Inferior parietal cortex (tissue), 1 donor: ENCODE results near the gene KDM4C.

Experiments
- DNase-seq: peaks from one replicate; pipeline ENCODE4 v3.0.0-alpha.2; 2016; ENCODE audit errors: extremely low spot score

Gene KDM4C

GRCh38 chr9:7139886-7140285, 382.1 kb downstream of the KDM4C start:
- DNase-seq: no peak

DNA sequence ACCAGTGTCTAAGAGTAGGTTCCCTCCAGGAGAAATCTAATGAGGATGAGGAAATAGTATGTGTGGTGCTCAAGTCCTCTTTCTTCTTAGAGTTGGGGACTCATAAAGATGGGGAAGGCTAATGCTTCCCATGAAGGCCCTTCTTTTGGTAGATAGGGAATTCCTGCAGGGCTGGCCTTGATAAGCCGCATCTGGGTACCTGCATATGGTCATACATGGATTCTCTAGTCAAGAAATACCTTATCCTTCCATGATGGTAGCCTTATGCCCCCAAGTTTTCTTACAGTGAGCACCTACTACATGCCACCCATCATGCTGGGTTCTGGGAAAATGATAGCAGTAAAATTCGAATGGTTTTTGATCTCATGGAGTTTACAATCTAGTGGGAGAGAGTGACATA, 382.6 kb downstream of the KDM4C start:
- no peak for DNase-seq

DNA sequence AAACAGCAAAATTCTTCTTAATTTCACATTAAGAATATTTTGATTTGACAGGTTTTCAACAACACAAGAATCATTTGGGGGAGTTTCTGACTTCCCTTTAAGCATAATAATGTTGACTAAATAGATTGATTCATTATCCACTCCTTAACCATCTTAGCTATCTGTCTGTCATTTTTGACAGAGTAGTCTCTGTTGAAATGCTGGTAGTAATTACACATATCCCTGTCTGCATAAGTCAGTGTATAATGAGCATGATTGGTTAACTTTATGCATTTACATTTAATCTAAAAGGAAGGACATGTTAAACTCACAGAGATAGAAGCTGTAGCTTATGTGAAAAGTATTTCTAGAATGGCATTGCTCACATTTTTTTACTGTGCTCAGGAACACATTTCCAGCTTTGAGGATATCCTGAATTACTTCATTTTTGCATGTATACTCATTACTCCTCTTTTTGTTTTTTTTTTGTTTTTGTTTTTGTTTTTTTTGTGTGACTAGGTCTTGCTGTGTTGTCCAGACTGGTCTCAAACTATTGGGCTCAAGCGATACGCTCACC, 385.9 kb downstream of the KDM4C start:
- DNase-seq: no peak

DNA sequence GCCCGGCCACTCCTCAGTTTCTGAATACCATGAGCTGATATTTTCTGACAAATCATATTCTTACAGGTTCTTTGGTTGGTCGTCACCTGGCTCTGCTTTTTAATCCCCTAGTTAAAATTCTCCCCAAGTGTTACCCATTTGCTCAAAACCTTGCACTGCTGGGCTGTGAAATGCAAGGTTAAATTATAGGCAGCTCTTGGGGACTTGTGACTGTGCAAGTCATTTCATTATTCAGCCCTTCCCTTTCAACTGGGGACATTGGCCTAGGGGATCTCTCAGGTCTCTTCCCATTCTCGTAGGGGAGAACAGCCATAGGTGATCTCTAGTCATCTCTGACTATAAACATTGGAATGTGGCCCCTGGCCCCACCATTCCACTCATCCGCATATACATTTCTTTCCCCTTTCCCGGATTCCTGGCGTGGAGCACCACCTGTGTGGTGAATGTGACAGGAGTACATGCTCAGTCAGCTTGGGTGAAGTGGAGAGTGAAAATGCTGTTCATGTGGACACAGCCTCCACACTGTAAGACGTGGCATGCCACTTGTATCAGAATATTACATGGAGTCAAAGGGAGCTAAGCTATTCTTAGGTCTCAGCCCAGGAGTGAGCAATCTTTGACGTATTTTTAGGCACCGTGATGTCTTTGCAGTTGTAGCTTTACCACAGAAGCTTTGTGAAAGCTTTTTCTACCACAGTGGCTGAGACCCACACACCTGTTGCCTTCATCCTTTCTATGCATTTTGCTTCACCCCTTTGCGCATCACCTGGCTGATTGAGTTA, 386.7 kb downstream of the KDM4C start:
- no peak for DNase-seq

DNA sequence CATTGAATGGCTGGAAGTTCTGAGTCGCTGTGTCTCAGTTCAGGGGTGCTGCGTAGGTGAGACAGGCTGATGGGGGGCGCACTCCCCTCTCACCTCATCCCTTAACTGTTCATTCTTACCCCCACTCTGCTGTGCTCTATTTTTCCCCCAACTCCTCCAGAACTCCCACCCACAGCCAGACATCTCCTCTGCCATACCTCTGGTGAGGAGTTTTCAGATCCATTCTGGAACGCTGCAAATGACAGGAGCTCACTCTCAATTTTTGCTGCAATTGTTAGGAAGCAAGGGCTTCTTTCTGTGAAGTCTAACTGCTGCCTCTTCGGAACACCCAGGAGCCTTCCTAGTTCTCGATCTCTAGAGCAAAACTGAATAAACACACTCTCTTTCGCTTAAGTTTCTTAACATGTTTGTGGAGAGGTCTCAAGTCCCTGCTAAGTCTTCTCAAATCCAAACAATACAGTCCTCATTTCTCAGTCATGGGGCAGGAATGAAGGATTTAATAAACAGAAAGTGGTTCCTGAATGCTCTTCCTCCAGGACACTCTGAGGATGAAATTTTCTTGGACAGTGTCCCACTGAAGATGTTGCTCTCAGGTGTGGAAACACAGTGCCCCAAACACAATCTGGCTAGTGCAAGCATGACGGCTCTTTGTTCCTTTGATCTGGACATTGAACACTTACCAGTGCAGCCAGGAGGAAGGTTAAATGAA, 387.7 kb downstream of the KDM4C start:
- no peak for DNase-seq

DNA sequence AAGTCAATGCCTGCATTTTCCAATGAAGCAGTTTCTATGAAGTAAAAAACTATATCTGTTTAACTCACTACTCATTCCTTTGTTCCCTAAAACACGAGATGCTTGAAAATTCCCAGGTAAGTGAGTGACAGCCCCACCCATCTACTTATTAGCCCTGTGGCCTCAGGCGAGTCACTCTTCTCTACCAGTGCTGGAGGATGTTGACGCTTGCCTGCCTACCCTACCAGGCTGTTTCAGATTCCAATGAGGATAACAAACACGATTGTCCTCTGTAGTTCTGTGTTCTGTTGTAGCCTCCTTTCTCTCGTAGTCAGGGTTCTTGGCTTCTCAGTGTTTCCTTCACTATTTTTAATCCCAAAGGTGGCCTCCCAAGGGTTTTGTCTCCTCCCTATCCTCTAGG, 388.8 kb downstream of the KDM4C start:
- DNase-seq: no peak

- no peak for DNase-seq
These were observed 389.6 kb downstream of the KDM4C start for GRCh38 chr9:7147121-7148090.

DNA sequence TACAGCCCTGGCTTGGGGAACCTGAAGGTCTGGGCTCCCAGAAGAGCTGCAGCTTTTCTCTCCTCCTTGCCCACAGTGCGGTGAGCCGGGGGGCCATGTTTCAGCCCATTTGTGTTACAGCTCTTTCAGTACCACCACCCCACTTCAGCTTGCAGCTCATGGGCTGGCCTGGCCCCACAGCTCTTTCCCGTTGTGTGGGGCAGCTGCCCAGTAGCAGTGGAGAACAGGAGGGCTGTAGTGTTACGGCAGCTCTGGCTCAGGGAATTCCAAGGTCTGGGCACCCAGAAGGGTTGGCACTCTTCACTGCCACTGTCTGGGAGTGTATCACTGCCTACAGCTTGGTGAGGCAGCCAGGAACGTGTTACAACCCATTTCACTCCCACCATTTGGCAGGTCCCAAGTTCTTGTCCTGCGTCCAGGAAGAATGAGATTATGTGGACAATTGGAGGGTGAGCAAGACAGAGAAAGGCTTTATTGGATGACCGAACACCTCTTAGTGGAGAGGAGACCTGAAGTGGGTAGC, 390.5 kb downstream of the KDM4C start:
- DNase-seq: no peak

GRCh38 chr9:7149258-7149657, 391.5 kb downstream of the KDM4C start:
- DNase-seq: no peak

DNA sequence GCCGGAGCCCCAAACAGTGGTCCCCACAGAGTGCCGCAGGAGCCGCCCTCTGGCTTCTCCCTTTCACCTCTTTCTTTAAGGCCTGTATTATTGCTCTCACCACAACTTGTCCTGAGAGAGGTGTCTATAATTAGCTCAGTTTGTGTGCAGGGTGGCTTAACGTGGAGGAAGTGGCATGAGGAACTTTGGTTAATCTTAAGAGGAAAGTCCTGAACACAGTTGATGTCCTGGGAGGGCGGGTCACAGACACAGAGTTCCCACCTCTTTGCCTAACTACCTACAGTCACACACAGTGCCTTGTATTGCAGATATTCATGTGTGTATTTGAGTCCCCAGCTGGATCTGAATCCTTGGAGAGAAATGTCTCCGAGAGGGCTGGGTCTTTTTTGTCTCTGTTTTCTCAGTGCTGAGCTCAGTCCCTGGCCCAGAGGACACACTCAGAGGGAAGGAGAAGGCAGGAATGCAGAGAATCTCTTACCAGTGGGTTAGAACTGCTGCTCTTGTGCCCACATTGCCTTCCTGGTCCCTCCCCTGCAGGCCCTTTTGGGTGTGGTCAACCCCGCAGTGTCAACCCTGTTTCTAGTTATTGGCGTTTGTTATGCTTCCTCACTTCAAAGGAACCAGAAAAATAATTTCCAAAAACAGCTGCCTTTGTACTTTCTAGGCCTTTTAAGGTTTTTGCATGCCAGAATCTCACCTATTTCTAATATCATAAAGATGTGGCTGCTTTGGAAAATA, 392.5 kb downstream of the KDM4C start:
- no peak for DNase-seq

DNA sequence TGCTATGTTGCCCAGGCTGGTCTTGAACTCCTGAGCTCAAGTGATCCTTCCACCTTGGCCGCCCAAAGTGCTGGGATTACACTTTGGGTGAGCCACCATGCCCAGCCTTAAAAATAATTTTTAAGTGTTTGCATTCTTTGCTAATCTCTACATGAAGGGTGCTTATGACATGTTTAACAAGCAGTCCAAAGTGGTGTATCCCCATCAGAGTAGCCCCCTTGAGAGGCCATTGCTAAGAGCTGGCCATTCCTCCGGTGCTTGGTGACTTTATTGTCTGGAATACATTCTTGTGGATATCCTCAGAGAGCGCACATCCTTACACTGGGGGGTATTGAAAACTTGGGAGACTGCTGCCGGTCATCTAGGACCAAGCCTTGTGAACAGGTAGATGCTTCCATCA, 395.4 kb downstream of the KDM4C start:
- DNase-seq: no peak

- no peak for DNase-seq
These were observed 395.8 kb downstream of the KDM4C start for GRCh38 chr9:7153566-7153965.

DNA sequence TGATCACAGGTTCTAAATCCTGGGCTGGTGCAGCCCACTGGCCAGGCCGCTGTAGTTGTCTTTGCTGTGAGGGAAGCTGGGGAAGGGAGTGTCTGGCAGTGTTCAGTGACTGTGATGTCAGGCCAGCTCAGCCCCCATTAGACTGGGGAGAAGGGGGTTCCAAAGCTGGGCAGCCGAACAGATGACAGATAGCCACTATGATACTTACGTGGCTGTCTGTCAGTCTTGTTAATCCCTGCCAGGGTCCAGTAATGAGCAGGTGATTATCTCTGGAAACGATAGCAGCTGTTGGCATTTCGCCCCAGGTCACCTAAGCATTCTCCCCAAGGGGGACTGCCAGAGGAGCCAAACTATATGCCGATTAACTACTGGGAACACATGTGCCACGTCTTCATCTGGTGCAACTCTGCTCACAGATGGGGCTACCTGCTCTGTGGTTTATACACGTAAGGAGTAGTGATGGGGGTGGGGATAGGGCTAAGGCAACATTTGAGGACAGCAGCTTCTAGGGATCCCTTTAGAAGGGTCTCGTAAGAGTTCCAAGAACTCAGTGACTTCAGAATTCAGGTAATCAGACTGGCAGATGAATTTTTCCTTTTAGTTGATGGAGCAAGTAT, 396.3 kb downstream of the KDM4C start:
- no peak for DNase-seq

DNA sequence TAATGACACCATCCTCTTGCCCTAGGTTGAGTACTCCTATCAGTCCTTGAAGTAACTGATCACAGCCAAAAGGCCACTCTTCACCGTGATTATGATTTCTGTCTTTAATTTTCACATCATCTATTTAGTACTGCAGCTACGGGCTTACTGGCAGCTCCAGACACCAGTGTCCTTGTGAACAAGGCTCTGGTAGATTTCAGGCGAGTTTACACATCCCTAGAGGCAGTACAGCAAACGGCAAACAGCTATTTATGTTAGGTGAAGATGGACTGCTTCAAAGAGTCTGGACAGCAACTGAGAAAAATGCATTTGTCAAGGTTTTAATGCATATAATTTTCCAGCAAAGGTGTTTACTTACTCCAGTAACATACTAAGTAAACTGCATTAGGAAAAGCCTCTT, 396.9 kb downstream of the KDM4C start:
- no peak for DNase-seq

DNA sequence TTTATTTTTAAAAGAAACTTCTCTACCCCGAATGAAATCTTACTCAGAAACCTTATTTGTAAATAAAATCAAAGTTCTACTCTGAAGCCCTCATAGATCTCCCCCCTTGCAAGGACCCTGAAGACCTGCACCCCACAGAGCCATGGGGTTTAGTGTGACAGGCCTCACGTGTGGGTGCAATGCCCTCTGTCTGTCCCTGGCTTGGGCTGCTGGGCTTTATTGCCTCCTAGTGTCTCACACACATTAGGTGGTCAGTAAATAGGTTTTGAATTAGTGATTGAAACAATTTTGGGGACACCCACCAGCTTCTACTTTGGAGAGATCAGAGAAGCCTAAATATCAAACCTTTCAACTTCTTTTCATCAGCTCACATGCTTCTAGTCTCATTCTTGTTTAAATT, 403.7 kb downstream of the KDM4C start:
- DNase-seq: no peak

GRCh38 chr9:7163932-7164331, 406.2 kb downstream of the KDM4C start:
- no peak for DNase-seq

- DNase-seq: no peak
These were observed 406.9 kb downstream of the KDM4C start for GRCh38 chr9:7164440-7165330.

DNA sequence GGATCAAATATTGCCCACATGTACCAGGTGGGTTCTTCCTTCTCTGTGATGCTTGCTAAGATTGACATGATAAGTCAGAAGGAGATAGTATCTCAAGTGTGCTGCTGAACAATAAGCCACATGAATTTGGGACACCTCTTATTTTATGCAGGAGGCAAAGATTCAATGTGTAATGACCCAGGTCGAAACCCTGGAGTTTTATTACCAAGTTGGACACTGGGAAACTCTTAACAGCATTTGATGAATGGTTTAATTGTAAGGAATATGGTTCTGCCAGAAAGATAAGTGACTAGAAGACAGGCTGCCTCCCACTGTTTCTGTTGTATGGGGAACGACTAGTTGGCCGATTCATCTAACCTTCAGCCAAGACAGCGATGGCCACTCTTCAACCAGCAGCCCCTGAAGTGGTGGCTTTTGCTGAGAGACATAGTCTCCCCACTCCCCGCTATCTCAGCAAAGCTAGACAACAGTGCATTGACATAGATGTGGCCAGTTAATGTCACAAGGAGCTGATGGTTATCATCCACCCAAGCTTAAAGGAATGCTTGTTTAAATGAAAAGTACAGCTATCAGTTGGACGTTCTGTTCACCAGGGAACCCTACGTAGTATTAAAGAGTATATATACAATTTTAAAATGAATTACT, 407.7 kb downstream of the KDM4C start:
- no peak for DNase-seq

GRCh38 chr9:7166074-7166473, 408.3 kb downstream of the KDM4C start:
- no peak for DNase-seq
